HG02852 (cell line): ENCODE data around the gene TMEM237.
A peak's percentile ranks its signal among the peaks of the same experiment; 100 is the strongest.
"Not testable (repeated sequence)": the region's sequence is repeated elsewhere in the genome, so short reads cannot be mapped to it uniquely, and the experiment has no call there.

ENCODE experiments used
- ATAC-seq: cut with Tn5 transposase; IDR thresholded peaks from one replicate; pipeline ENCODE4 v1.9.1; 2021; ENCODE audit warnings: mild to moderate bottlenecking, moderate library complexity; ENCODE audit not compliant: unreplicated experiment

TMEM237 gene

GRCh38 chr2:201643216-201643890 is at the start of gene TMEM237:
TMEM237 (minus strand) TSS chr2:201643503; CDS start chr2:201643400, 103 bp downstream.
- peak; percentile 42 for ATAC-seq

- ATAC-seq, result no peak
Measured at GRCh38 chr2:201685156-201685555, 41.9 kb upstream of the TMEM237 start.

- no peak for ATAC-seq
Measured at GRCh38 chr2:201680743-201681142, 37.4 kb upstream of the TMEM237 start.

DNA sequence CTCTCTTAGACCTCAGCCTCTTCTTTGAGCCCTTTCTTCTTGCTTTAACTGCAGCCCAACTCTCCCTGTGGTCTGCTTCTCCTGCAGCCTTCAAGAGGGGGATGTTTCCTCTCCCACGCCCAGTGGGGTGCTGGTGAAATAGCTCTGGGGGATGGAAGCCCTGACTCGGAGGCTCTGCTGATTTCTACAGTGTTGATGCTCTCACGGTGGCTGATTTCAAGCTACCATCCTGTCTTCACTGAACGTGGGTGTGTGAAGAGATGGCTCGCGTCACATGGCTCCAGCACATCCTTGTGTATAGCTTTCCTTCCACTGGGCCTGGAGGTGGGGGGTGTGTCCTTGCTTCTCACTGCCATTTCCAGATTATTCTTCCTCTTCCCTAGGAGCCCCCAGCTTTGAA is 35.1 kb upstream of the TMEM237 start:
- ATAC-seq, result no peak

DNA sequence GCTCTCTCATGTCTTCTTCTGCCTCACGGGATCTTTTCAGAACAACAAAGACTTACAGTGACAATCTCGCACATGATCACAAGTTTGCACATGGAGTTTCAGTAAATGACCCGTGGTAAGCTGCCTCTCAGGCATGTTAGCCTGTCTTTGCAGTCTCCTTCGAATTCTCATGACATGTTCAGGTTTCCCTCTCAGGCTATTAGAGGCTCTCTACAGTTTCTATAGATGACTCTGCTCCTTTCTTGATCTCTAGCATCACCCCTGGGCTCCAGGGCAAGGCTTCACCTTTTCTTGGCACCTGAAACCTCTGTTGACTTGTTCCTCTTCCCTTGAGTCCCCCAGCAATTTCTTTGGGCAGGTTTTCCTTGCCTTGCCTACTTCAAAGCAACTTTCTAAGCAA is 32.2 kb upstream of the TMEM237 start:
- ATAC-seq, result no peak

DNA sequence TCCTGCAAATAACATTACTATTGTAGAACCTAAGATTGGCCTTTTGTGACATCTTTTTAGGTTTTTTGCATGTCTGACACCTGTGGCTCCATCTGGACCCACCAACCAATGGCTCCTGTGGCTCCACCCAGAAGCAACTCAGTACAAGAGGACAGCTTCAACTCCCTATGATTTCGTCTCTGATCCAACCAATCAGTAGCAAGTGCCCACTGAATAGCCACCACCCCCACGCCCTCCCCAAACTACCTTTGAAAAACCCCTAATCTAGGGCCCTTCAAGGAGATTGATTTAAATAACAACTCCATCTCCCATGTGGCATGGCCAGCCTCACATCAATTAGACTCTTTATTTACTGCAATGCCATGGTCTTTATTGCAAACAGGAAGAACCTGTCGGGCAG is 31.5 kb upstream of the TMEM237 start:
- ATAC-seq, result no peak

DNA sequence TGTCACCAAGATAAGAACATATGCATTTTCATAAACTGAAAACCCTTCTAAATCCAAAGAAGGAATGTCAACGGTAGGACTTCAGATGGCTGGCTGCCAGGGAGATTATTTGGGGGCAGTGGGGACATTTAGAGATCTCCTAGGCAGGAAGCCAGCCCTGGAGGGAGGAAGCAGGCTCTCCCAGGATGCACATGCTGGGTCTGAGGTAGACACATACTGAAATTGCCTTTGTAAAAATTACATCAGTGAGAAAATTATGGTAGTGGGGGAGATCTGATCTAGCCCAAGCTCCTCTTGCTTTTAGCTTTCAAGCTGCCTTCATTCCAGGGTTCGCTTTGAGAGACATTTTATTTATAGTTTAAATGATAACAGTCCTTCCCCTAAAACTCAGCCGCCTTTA is 31.0 kb upstream of the TMEM237 start:
- no peak for ATAC-seq

DNA sequence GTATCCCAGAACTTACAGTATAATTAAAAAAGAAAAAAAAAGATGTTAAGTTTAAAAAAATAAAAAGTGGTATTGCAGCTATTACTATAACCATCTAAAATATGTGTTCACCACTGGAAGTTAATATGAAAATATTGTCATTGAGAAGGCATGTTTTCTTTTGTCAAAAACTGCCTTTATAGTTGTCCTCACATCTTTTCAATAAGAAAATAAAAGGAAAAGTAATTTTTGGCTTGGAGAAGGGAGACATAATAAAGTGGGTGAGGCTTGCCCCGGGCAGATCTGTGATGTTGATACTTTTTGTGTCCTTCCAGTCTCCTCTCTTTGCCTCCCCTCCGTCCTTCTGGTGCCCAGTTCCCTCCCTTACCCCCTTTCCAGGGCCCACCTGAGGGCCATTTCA is 30.2 kb upstream of the TMEM237 start:
- no peak for ATAC-seq

- not testable (repeated sequence) for ATAC-seq
Measured at GRCh38 chr2:201671205-201671604, 27.9 kb upstream of the TMEM237 start.

- no peak for ATAC-seq
Measured at GRCh38 chr2:201669865-201670264, 26.6 kb upstream of the TMEM237 start.

GRCh38 chr2:201668402-201668910 is 25.2 kb upstream of the TMEM237 start:
- ATAC-seq, result no peak

GRCh38 chr2:201664334-201664733 is 21.0 kb upstream of the TMEM237 start:
- no peak for ATAC-seq

- ATAC-seq, result no peak
Measured at GRCh38 chr2:201661366-201661765, 18.1 kb upstream of the TMEM237 start.

DNA sequence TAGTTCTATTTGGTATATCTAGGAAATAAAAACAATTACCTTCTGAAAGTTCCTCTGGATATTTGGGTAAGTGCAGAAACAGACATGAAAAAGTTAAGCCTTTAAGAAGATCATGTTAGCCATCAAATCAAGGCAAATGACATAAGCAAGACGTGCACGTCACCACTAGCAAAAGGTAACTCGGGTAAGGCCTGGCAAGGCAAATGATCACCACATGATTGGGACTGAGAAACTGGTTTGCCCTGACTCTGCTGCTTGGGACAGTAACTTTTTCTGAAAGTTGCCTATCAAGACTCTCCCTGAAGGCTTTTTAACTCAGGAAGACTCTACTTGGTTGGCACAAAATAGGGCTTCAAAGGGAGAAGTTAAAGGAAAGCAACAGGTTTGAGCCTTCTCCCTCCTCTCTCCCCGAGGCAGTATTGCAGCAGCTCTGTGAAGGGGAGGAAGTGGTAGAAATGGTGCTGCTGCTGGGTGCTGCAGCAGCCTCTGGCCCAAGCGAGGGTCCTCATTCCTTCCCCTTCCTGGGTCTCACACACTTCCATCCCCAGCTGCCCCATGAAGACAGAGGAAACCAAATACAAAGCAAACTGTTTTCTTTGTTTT is 17.1 kb upstream of the TMEM237 start:
- no peak for ATAC-seq

DNA sequence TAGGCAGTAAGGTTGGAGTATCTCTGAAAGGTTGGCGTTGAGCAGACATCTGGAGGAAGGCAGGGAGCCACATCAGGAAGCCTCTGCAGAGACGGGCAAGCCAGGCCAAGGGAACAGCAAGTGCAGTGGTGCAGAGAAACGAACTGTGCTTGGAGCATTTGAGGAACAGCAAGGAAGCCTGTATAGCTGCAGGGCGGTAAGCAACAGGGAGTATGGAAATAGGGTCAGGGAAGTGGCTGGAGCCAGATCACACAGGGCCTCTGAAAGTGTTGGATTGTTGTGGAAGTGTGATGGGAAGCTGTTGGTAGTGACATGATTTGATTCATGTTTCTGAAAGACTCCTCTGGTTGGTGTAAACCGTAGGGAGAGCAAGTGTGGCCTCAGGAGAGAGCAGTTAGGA is 13.4 kb upstream of the TMEM237 start:
- ATAC-seq, result no peak

DNA sequence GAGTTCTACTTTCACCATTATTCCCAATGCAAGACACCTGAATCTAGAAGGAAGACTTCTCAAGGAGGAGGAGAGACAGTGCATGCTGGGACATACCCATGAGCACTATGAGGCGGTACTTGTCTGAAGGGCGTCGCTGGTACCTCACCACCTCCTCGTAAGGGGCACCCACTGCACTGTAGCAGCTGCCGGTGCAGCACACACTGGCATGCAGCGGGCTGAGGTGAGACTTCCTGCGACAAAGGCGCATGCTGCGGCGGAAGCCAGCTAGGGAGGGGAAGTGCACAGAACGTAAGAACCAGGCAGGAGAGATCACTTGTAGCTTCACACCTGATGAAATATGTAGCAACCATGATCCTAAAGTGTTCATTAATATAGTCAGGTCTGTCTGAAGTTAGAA is 12.8 kb upstream of the TMEM237 start:
- ATAC-seq, result no peak

- ATAC-seq, result no peak
Measured at GRCh38 chr2:201654616-201655384, 11.5 kb upstream of the TMEM237 start.

DNA sequence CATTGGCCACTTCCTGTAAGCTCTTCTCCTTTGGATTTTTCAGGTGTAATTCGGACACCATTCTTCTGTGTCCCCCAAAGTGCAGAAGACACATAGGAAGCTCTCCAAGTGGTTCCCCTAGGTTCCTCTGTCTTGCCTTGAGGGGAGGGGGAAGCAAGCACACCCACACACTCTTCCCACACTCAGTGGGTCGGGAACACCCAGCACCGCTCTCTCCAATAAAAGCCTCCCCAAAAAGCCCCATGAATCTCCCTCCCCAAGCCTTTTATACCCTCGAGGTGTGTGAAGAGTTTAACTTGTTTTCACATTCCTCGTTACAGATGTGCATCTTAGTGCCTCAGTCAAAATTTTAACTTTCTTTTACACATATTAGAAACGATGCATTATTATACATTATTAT is 9.9 kb upstream of the TMEM237 start:
- no peak for ATAC-seq

DNA sequence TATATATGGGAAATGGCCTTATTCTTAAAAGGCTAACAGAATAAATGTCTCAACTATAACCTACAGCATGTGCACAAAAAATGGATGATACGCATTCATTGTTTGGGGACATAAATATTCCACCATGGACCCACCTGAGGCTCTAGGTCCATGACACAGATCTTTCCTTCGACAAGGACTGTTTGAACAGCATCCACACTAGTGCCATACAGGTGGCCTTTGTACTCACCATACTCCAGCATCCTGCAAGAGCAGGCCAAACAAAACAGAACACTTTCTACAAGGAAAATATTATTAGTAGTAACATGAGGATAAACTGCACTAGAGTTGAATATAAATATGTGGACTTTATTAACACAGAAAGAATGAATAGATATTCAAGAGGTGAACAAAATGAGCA is 6.1 kb upstream of the TMEM237 start:
- no peak for ATAC-seq

DNA sequence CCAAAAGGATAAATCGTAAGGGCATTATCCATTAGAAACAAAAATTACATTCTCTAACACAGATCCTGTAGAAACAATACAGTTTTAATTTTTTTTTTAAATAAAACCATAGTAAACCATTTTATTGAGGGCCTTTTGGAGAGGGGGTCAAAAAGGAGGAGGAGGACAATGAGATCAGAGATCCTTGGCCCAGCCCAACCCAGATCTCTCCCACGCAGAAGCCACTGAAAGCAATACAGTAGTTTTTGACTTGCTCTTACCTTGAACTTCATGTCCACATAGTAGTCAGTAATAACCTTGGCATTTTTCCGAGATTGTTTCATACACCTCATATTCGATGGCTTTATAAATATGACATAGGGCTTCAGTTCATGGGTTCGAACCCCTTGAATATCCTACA is 4.1 kb upstream of the TMEM237 start:
- no peak for ATAC-seq

DNA sequence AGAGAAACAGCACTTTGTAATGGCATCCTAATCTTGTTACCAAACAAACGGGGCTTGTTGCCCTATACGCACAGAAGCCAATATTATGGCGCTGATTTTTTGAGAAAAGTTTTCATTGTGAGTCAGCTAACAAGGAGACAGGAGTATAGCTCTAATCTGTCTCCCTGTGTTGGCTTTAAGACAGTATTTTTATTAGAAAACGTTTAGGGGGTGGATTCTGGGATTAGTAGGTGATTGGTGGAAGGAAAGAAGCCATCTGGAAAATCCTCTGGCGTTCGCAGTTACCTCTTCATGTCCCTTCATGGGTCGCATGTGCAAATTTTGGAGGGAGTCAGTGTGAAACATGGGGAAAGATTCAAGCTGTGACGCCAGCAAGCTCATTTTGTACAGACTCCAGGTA is 698 bp upstream of the TMEM237 start:
- ATAC-seq, result no peak
